Measurements from ENCODE around the gene HEBP2. TPM values are rescaled to one million over a fixed set of nuclear protein-coding genes. Genes with fewer than 3 reads are reported as not detected.

HEBP2 gene
- total RNA-seq, 1 experiment from 2014 or later: 51.6 TPM

GRCh38 chr6:138402838-138403187, 1.2 kb upstream of the HEBP2 start:
- Histone ChIP-seq H3K4me3 (replicated peaks in 1 of 2; ENCODE audit: low read depth in 1 of 2, low read length in 2 of 2) (no peak overlapping the region), H3K27me3 (ENCODE audit: insufficient read depth, low read length) (no peaks in the 10 kb centered on the region), H3K36me3 (ENCODE audit: control insufficient read depth in 1 of 2, insufficient read depth in 2 of 2, low read length in 2 of 2) (peaks cover 12 to 17% of the 10 kb centered on the region in 2 experiments; a peak in 3 of 4 replicates), H3K9ac (ENCODE audit: low read length) (no peak overlapping the region), H3K4me1 (ENCODE audit: control insufficient read depth in 1 of 2, insufficient read depth in 2 of 2, low read length in 2 of 2) (peaks cover 8 to 20% of the 10 kb centered on the region in 2 experiments; a peak in 3 of 4 replicates), H2AFZ (ENCODE audit: low read depth, low read length, poor library complexity, severe bottlenecking) (no peak overlapping the region), H3K9me3 (ENCODE audit: control insufficient read depth in 1 of 2, insufficient read depth in 1 of 2, low read depth in 1 of 2, low read length in 2 of 2) (no peaks in the 10 kb centered on the region), H3K9me2 (ENCODE audit: insufficient read depth) (no peaks in the 10 kb centered on the region; the same call in 1 of the 2 replicates), H3K27ac (ENCODE audit: low read depth, low read length) (no peak overlapping the region), H4K20me1 (ENCODE audit: insufficient read depth) (no peaks in the 10 kb centered on the region), H3K4me2 (ENCODE audit: low read length) (peak overlapping the region; percentile 79), H3K79me2 (ENCODE audit: insufficient read depth, low read length) (no peaks in the 10 kb centered on the region; the same call in 1 of the 2 replicates)
- TF ChIP-seq EGR1 (IDR thresholded peaks at IDR 0.05; ENCODE audit: low read depth) (no peak), POLR2AphosphoS5 (IDR thresholded peaks at IDR 0.05; ENCODE audit: low read depth, low read length) (no peak), JUND (IDR thresholded peaks at IDR 0.05) (no peak), SIN3A (IDR thresholded peaks at IDR 0.05; ENCODE audit: low read depth) (no peak), CBX3 (IDR thresholded peaks at IDR 0.05; ENCODE audit: low read depth) (no peak), MAX (IDR thresholded peaks at IDR 0.05) (no peak), FOSL1 (IDR thresholded peaks at IDR 0.05; ENCODE audit: low read depth) (no peak), ATF3 (IDR thresholded peaks at IDR 0.05) (no peak), SP1 (IDR thresholded peaks at IDR 0.05; ENCODE audit: low read depth) (no peak), RAD21 (IDR thresholded peaks at IDR 0.05; ENCODE audit: low read depth) (no peak), CTCF (IDR thresholded peaks at IDR 0.05 in 2 of 3, conservative IDR thresholded peaks at IDR 0.05 in 1 of 3; ENCODE audit: borderline replicate concordance in 1 of 3, insufficient read depth in 1 of 3, low read depth in 2 of 3, low read length in 2 of 3) (no peak), POLR2A (IDR thresholded peaks at IDR 0.05; ENCODE audit: borderline replicate concordance, extremely low read depth, insufficient read depth, insufficient read length) (no peak), ZBTB33 (IDR thresholded peaks at IDR 0.05; ENCODE audit: extremely low read depth, insufficient replicate concordance, low read length) (no peak), CEBPB (IDR thresholded peaks at IDR 0.05; ENCODE audit: low read depth) (no peak), ZFX (IDR thresholded peaks at IDR 0.05) (no peak), EZH2 (IDR thresholded peaks at IDR 0.05) (no peak), ELF1 (IDR thresholded peaks at IDR 0.05; ENCODE audit: borderline replicate concordance, low read depth) (no peak), EZH2phosphoT487 (IDR thresholded peaks at IDR 0.05; ENCODE audit: borderline replicate concordance) (no peak), REST (IDR thresholded peaks at IDR 0.05; ENCODE audit: low read depth) (no peak), YY1 (IDR thresholded peaks at IDR 0.05; ENCODE audit: extremely low read depth, insufficient replicate concordance, low read depth, low read length) (no peak)
- intact Hi-C loops (cut with micrococcal nuclease): no loop called here
- BruUV-seq (replicated peaks): no TSS peak
- RAD21 ChIA-PET (ENCODE audit: low non-redundant PET in 1 of 2, low total read pairs in 2 of 2, uncharacterized antibody in 2 of 2, unreplicated experiment in 2 of 2): interaction anchor here in 1 of 2 experiments (0.7 kb wide), 1 partner anchor 161 kb away, joined by 4 read pairs; no protein-coding TSS in a partner anchor
- ATAC-seq: no peak
- POLR2A ChIA-PET: interaction anchor here (0.6 kb wide), 1 partner anchor 826 kb away, joined by 4 read pairs; no protein-coding TSS in a partner anchor
- DNase-seq (ENCODE audit: low read depth, low spot score): no peak
- CTCF ChIA-PET: no interaction called here
